Measurements from ENCODE around the gene RBM25.
A peak's percentile ranks its signal among the peaks of the same experiment; 100 is the strongest.

RBM25 gene

GRCh38 chr14:73172500-73172899, 114.2 kb downstream of the RBM25 start:
- no peak for DNase-seq

- peak; percentile 67 for DNase-seq
Observed at GRCh38 chr14:73173092-73173735, 114.9 kb downstream of the RBM25 start.

Measured in eye (tissue), 1 donor.